Measurements from ENCODE around the gene CUBN.

CUBN gene

DNA sequence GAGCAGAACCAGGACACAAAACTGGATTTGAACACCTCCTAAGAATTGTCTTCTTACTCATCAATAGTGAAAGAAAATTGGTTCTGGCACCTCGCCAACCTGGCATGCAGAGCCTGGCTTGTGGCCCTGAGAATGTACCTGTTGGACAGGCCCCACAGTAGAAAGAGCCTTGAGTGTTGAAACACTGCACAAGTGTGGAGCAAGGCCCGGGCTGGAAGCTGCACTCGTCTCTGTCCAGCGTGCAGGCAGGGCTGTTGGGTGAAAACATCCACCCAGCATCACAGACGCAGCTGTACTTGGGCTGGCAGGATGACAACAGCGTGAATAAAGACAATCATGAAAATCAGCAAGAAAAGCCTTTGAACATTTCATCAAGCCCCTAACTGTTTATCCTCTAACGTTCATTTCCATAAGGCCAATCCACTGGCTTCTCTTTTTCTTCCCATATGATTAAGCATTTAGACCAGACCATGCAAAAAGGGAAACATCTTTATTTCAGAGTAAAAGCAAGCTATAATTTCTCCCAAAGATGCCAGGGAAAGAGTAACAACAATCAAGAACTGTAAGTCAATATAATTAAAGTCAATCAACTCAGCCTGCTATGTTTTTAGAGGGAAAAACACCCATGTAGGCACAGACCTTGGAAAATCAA is 15.6 kb downstream of the CUBN start:
- Histone ChIP-seq H3K27ac (no peak overlapping the region), H3K9me3 (ENCODE audit: severe bottlenecking) (no peaks in the 10 kb centered on the region), H3K36me3 (no peaks in the 10 kb centered on the region), H3K4me3 (ENCODE audit: low read depth, low read length) (no peak overlapping the region), H3K27me3 (ENCODE audit: insufficient read depth, low read depth, severe bottlenecking) (no peaks in the 10 kb centered on the region)
- DNase-seq, result no peak
- TF ChIP-seq, protein P1, sequence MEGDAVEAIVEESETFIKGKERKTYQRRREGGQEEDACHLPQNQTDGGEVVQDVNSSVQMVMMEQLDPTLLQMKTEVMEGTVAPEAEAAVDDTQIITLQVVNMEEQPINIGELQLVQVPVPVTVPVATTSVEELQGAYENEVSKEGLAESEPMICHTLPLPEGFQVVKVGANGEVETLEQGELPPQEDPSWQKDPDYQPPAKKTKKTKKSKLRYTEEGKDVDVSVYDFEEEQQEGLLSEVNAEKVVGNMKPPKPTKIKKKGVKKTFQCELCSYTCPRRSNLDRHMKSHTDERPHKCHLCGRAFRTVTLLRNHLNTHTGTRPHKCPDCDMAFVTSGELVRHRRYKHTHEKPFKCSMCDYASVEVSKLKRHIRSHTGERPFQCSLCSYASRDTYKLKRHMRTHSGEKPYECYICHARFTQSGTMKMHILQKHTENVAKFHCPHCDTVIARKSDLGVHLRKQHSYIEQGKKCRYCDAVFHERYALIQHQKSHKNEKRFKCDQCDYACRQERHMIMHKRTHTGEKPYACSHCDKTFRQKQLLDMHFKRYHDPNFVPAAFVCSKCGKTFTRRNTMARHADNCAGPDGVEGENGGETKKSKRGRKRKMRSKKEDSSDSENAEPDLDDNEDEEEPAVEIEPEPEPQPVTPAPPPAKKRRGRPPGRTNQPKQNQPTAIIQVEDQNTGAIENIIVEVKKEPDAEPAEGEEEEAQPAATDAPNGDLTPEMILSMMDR (IDR thresholded peaks at IDR 0.05; ENCODE audit: low read depth, low read length), result no peak

DNA sequence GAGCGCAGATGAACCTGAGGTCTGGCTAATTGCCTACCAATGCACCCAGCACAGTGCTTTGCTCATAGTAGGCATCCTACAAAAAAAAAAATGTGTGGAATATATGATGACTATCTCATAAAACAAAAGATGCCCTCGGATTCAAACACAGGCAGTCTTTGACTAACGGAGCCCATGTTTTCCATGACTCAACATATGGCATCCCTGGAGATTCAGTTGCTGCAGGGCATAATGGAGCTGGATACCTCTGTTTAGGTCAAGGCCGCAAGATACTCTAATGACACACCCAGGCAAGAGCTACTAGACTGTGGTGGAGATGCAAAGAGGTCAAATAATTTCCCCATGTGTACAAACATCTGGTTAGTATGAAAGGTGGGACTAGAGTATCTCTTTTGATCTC is 16.3 kb downstream of the CUBN start:
- Histone ChIP-seq H3K27ac (no peak overlapping the region), H3K4me3 (ENCODE audit: low read depth, low read length) (no peak overlapping the region), H3K27me3 (ENCODE audit: insufficient read depth, low read depth, severe bottlenecking) (no peaks in the 10 kb centered on the region), H3K36me3 (no peaks in the 10 kb centered on the region), H3K9me3 (ENCODE audit: severe bottlenecking) (no peaks in the 10 kb centered on the region)
- TF ChIP-seq, protein P1 (IDR thresholded peaks at IDR 0.05; ENCODE audit: low read depth, low read length), result no peak
- no peak for DNase-seq

DNA sequence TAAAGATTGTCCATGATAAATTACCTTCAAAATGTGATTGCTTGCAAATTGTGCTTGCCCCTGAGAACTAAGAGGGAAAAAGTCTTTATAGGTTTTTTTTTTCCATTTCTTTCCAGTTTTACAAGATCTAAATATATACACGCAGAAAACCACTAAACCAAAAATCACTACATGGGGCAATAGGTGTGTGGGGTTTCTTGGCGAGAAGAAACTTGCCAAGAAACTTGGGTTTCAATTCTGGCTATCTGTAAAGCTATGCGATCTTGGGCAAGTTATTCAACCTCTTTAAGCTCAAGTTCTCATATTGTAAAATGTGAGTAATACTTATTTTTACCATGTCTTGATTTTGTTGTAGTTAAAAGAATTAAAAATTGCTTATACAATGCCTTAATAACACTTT is 17.0 kb downstream of the CUBN start:
- Histone ChIP-seq H3K27me3 (ENCODE audit: insufficient read depth, low read depth, severe bottlenecking) (no peaks in the 10 kb centered on the region), H3K36me3 (no peaks in the 10 kb centered on the region), H3K4me3 (ENCODE audit: low read depth, low read length) (no peak overlapping the region), H3K9me3 (ENCODE audit: severe bottlenecking) (no peaks in the 10 kb centered on the region), H3K27ac (no peak overlapping the region)
- no peak for DNase-seq
- TF ChIP-seq, protein P1 (IDR thresholded peaks at IDR 0.05; ENCODE audit: low read depth, low read length), result no peak

DNA sequence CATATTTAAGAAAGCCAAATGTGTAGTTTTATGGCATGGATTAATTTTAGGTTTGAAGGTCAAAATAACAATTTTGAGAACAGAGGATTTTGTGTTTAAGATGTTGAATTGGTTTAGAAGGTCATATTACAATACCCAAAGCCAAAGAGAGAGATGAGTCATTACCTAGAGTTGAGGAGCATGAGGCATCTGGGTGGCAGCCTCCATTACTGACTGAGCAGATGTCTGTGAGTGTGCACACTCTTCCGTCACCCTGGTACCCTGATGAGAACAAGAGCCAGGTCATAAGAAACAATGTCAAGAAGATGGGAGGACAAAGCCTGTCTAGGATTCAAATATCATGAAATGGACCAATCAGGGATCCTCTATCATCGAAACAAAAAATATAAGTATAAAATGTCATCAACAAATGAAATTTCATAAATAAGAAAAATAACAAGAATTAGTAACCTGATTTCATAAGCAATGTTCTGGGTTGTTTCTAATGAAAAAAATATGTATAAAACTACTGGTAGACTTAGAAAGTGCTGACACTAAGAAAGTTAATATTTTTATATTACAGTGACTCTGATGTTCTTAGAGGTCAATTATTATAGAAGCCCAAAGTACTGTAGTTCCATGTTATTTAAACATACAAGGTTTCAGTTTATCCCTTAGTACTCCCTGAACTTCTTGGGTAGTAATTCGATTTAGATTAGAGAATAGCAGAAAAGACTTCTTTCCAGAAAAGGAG is 20.0 kb downstream of the CUBN start:
- Histone ChIP-seq H3K36me3 (no peaks in the 10 kb centered on the region), H3K27ac (no peak overlapping the region), H3K4me3 (ENCODE audit: low read depth, low read length) (no peak overlapping the region), H3K9me3 (ENCODE audit: severe bottlenecking) (no peaks in the 10 kb centered on the region), H3K27me3 (ENCODE audit: insufficient read depth, low read depth, severe bottlenecking) (no peaks in the 10 kb centered on the region)
- TF ChIP-seq, protein P1 (IDR thresholded peaks at IDR 0.05; ENCODE audit: low read depth, low read length), result no peak
- no peak for DNase-seq

DNA sequence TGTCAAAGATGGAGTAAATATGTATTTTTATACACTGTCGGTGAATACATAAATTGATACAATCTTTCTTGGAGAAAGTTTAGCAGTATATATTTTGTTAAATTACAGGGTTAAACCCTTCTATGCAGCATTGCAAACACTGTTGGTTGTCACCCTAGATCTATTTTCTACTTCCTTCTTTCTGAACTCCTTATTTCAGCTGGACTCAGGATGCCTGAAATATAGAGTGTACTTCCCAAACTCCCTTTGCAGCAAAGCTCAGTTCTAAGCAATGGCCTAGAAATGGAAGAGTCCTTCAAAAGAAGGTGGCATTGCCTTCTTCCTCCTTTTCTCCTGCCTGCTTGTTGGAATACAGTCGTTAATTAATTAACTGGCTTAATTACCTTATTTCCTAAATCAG is 20.6 kb downstream of the CUBN start:
- TF ChIP-seq, protein P1 (IDR thresholded peaks at IDR 0.05; ENCODE audit: low read depth, low read length), result no peak
- DNase-seq, result no peak
- no peaks in the 10 kb centered on the region for H3K36me3 ChIP-seq
- no peak overlapping the region for H3K4me3 ChIP-seq (ENCODE audit: low read depth, low read length)
- H3K27ac ChIP-seq, result no peak overlapping the region
- no peaks in the 10 kb centered on the region for H3K9me3 ChIP-seq (ENCODE audit: severe bottlenecking)
- no peaks in the 10 kb centered on the region for H3K27me3 ChIP-seq (ENCODE audit: insufficient read depth, low read depth, severe bottlenecking)
